HCT116 (cell line): ENCODE results near the gene SLC6A17. TPM values are rescaled to one million over a fixed set of nuclear protein-coding genes. Genes with fewer than 3 reads are reported as not detected.

Experiments used
- ATAC-seq: fragments of 200-7000 bp; cut with Tn5 transposase; 2 replicates; pipeline ENCODE4 v1.9.1; 2020; ENCODE audit warnings: mild to moderate bottlenecking, moderate library complexity
- BruUV-seq: library from RNA; stranded (reverse); fragments of 400-500 nt; replicated peaks from 2 replicates; lab custom pipeline; 2021; lab: Mats Ljungman, UMichigan
- CTCF ChIA-PET: fragments of 300-600 bp; sonication (Branson Sonifier 250); formaldehyde crosslinking; loops from one replicate; lab custom pipeline; 2021; ENCODE audit warnings: antibody characterized with exemption; lab: Charles Lee
- POLR2A ChIA-PET: fragments of 300-600, 350-600 bp; sonication (Branson Sonifier 250); formaldehyde crosslinking; loops from one replicate; lab custom pipeline; 2021; ENCODE audit warnings: antibody characterized with exemption; lab: Charles Lee
- RAD21 ChIA-PET, 2 experiments: fragments of 300-600 bp; sonication (Branson Sonifier 250); formaldehyde crosslinking; loops; one replicate each; lab custom pipeline; 2023; ENCODE audit warnings: low total read pairs in 2 of 2; ENCODE audit not compliant: uncharacterized antibody in 2 of 2, unreplicated experiment in 2 of 2, low non-redundant PET in 1 of 2; lab: Charles Lee
- DNase-seq: peaks from one replicate; pipeline ENCODE4 v3.0.0-alpha.2; 2010; ENCODE audit warnings: low read depth, low spot score
- H2AFZ ChIP-seq: fragments of 200-600 bp; shearing (Covaris generic), sonication (generic); 2 replicates; pipeline ENCODE4 v1.6.1; 2017; ENCODE audit warnings: low read depth, mixed run types, mixed read lengths, antibody characterized with exemption, low read length; ENCODE audit not compliant: poor library complexity, severe bottlenecking
- H3K27ac ChIP-seq: 2 replicates; pipeline ENCODE4 v1.5.1; 2012; ENCODE audit warnings: low read depth, low read length
- H3K27me3 ChIP-seq: fragments of 200-600 bp; sonication (generic); 2 replicates; pipeline ENCODE4 v1.6.1; 2016; ENCODE audit warnings: mixed run types, low read length, mixed read lengths; ENCODE audit not compliant: insufficient read depth
- H3K36me3 ChIP-seq, 2 experiments: fragments of 200-500 bp in 1 of 2; fragments of 200-600 bp in 1 of 2; sonication (Bioruptor generic) in 1 of 2; sonication (generic) in 1 of 2; 2 replicates each; pipeline versions ENCODE4 v1.5.1 to v1.6.1; 2014 to 2016; ENCODE audit warnings: low read length in 2 of 2, inconsistent platforms in 1 of 2, mixed read lengths in 1 of 2, mixed run types in 1 of 2; ENCODE audit not compliant: insufficient read depth in 2 of 2, control insufficient read depth in 1 of 2
- H3K4me1 ChIP-seq, 2 experiments: fragments of 200-600 bp in 1 of 2; sonication (generic) in 1 of 2; 2 replicates each; pipeline versions ENCODE4 v1.5.1 to v1.6.1; 2012 to 2017; ENCODE audit warnings: low read length in 2 of 2, inconsistent platforms in 1 of 2, mild to moderate bottlenecking in 1 of 2, mixed read lengths in 1 of 2, mixed run types in 1 of 2, moderate library complexity in 1 of 2; ENCODE audit not compliant: insufficient read depth in 2 of 2, control insufficient read depth in 1 of 2
- H3K4me2 ChIP-seq: fragments of 200-600 bp; sonication (generic); 2 replicates; pipeline ENCODE4 v1.6.1; 2017; ENCODE audit warnings: mixed run types, low read length, mixed read lengths
- H3K4me3 ChIP-seq, 2 experiments: fragments of 200-600 bp in 1 of 2; sonication (generic) in 1 of 2; replicated peaks in 1 of 2; 2 replicates each; pipeline ENCODE4 v1.5.1; 2011 to 2016; ENCODE audit warnings: low read length in 2 of 2, control low read depth in 1 of 2, low read depth in 1 of 2, mild to moderate bottlenecking in 1 of 2, mixed read lengths in 1 of 2, mixed run types in 1 of 2
- H3K79me2 ChIP-seq: fragments of 200-600 bp; sonication (generic); 2 replicates; pipeline ENCODE4 v1.6.1; 2017; ENCODE audit warnings: mild to moderate bottlenecking, mixed run types, low read length, moderate library complexity, mixed read lengths; ENCODE audit not compliant: insufficient read depth
- H3K9ac ChIP-seq: fragments of 200-600 bp; sonication (generic); 2 replicates; pipeline ENCODE4 v1.6.1; 2016; ENCODE audit warnings: low read length, mixed read lengths
- H3K9me2 ChIP-seq: fragments of 200-600 bp; sonication (generic), shearing (Covaris generic); 2 replicates; pipeline ENCODE4 v1.6.1; 2017; ENCODE audit warnings: mixed run types, mild to moderate bottlenecking, moderate library complexity; ENCODE audit not compliant: insufficient read depth
- H3K9me3 ChIP-seq, 2 experiments: fragments of 200-500 bp in 1 of 2; fragments of 200-600 bp in 1 of 2; sonication (Bioruptor generic) in 1 of 2; sonication (generic) in 1 of 2; 2 replicates each; pipeline ENCODE4 v1.6.1; 2014 to 2017; ENCODE audit warnings: low read length in 2 of 2, mixed read lengths in 2 of 2, inconsistent platforms in 1 of 2, low read depth in 1 of 2, mild to moderate bottlenecking in 1 of 2, mixed run types in 1 of 2, moderate library complexity in 1 of 2; ENCODE audit not compliant: control insufficient read depth in 1 of 2, insufficient read depth in 1 of 2
- H4K20me1 ChIP-seq: fragments of 200-600 bp; sonication (generic), shearing (Covaris generic); 2 replicates; pipeline ENCODE4 v1.6.1; 2017; ENCODE audit warnings: mixed run types, mild to moderate bottlenecking, moderate library complexity; ENCODE audit not compliant: insufficient read depth
- CBX3 ChIP-seq: IDR thresholded peaks from 2 replicates; pipeline ENCODE4 v1.6.1; 2012; ENCODE audit warnings: low read depth
- CEBPB ChIP-seq: IDR thresholded peaks from 2 replicates; pipeline ENCODE4 v1.6.1; 2012; ENCODE audit warnings: low read depth
- EGR1 ChIP-seq: IDR thresholded peaks from 2 replicates; pipeline ENCODE4 v1.6.1; 2012; ENCODE audit warnings: low read depth
- ELF1 ChIP-seq: IDR thresholded peaks from 2 replicates; pipeline ENCODE4 v1.6.1; 2012; ENCODE audit warnings: low read depth, borderline replicate concordance
- EZH2 ChIP-seq: fragments of 200-600 bp; sonication (generic); IDR thresholded peaks from 2 replicates; pipeline ENCODE4 v1.6.1; 2017; ENCODE audit warnings: antibody characterized with exemption, mixed run types
- JUND ChIP-seq: IDR thresholded peaks from 2 replicates; pipeline ENCODE4 v1.6.1; 2012
- POLR2AphosphoS5 ChIP-seq: IDR thresholded peaks from 2 replicates; pipeline ENCODE4 v1.6.1; 2011; ENCODE audit warnings: mild to moderate bottlenecking, low read depth, low read length, moderate library complexity
- RAD21 ChIP-seq: IDR thresholded peaks from 2 replicates; pipeline ENCODE4 v1.6.1; 2012; ENCODE audit warnings: low read depth, mild to moderate bottlenecking
- REST ChIP-seq: IDR thresholded peaks from 2 replicates; pipeline ENCODE4 v1.6.1; 2012; ENCODE audit warnings: low read depth
- SIN3A ChIP-seq: IDR thresholded peaks from 2 replicates; pipeline ENCODE4 v1.6.1; 2012; ENCODE audit warnings: low read depth
- SP1 ChIP-seq: IDR thresholded peaks from 2 replicates; pipeline ENCODE4 v1.6.1; 2012; ENCODE audit warnings: low read depth
- SRF ChIP-seq: IDR thresholded peaks from 2 replicates; pipeline ENCODE4 v1.6.1; 2012; ENCODE audit warnings: low read depth
- TCF7L2 ChIP-seq: IDR thresholded peaks from 2 replicates; pipeline ENCODE4 v1.7.0; 2011; ENCODE audit warnings: borderline replicate concordance, inconsistent platforms; ENCODE audit not compliant: insufficient read depth, insufficient read length; ENCODE audit errors: extremely low read depth
- YY1 ChIP-seq: IDR thresholded peaks from 2 replicates; pipeline ENCODE4 v1.6.1; 2011; ENCODE audit warnings: low read length, low read depth, moderate library complexity, mild to moderate bottlenecking; ENCODE audit not compliant: insufficient replicate concordance; ENCODE audit errors: extremely low read depth
- ZBTB33 ChIP-seq: IDR thresholded peaks from 2 replicates; pipeline ENCODE4 v1.6.1; 2011; ENCODE audit warnings: mild to moderate bottlenecking, low read length, moderate library complexity; ENCODE audit not compliant: insufficient replicate concordance; ENCODE audit errors: extremely low read depth
- ZFX ChIP-seq: fragments of 450-650 bp; IDR thresholded peaks from 2 replicates; pipeline ENCODE4 v1.6.1; 2017
- intact Hi-C: fragments of 100-400 bp; cut with micrococcal nuclease; formaldehyde crosslinking; loops from 2 replicates; pipeline ENCODE4 v1.10.0; 2022
- total RNA-seq: library from RNA; stranded (reverse); gene quantifications from one replicate; pipeline ENCODE4 v1.2.1, GENCODE V29; 2021; ENCODE audit not compliant: unreplicated experiment

Gene SLC6A17
- total RNA-seq, 1 experiment from 2014 or later = 10.5 TPM

GRCh38 chr1:110133436-110133835 is 16.9 kb upstream of the SLC6A17 start:
- RAD21 ChIA-PET = no interaction called here
- peaks cover 23% of the 10 kb centered on the region for H3K27me3 ChIP-seq

More at GRCh38 chr1:110133436-110133835, 16.9 kb upstream of the SLC6A17 start:
- CTCF ChIA-PET = no interaction called here
- no peak for TF ChIP-seq REST
- TF ChIP-seq POLR2AphosphoS5 = no peak
- TF ChIP-seq EZH2 = no peak
- no peak for TF ChIP-seq EGR1
- TF ChIP-seq YY1 = no peak
- no peak for TF ChIP-seq TCF7L2
- TF ChIP-seq ELF1 = no peak
- TF ChIP-seq SIN3A = no peak
- no peak for TF ChIP-seq CEBPB
- TF ChIP-seq SRF = no peak
- no peak for TF ChIP-seq JUND
- no peak for TF ChIP-seq RAD21
- TF ChIP-seq SP1 = no peak
- TF ChIP-seq ZFX = no peak
- no peak for TF ChIP-seq ZBTB33
- no peak for TF ChIP-seq CBX3
- no peaks in the 10 kb centered on the region for H3K9me2 ChIP-seq
- intact Hi-C loops = no loop called here
- H3K4me2 ChIP-seq = no peak overlapping the region
- no peaks in the 10 kb centered on the region for H3K9me3 ChIP-seq
- ATAC-seq (no peak), DNase-seq (no peak)
- peaks cover 2 to 8% of the 10 kb centered on the region in 2 experiments; a peak in 1 of 4 replicates for H3K4me1 ChIP-seq
- no peaks in the 10 kb centered on the region for H4K20me1 ChIP-seq
- BruUV-seq = no TSS peak
- H3K36me3 ChIP-seq = no peaks in the 10 kb centered on the region
- H3K4me3 ChIP-seq = no peak overlapping the region
- no peak overlapping the region for H2AFZ ChIP-seq
- no peaks in the 10 kb centered on the region for H3K79me2 ChIP-seq
- H3K9ac ChIP-seq = no peak overlapping the region
- POLR2A ChIA-PET = interaction anchor here (1.3 kb wide), 1 partner anchor 10 kb away, joined by 3 read pairs; no protein-coding TSS in a partner anchor
- H3K27ac ChIP-seq = no peak overlapping the region
